Endothelial cell of umbilical vein (primary cell): ENCODE data around the gene AMMECR1. TPM values are rescaled to one million over a fixed set of nuclear protein-coding genes. Genes with fewer than 3 reads are reported as not detected.

Experiments
- BruUV-seq: library from RNA; stranded (reverse); fragments of 400-500 nt; replicated peaks from 2 replicates; lab custom pipeline; 2021; lab: Mats Ljungman, UMichigan
- CTCF ChIA-PET: fragments of 300-600, 350-600 bp; sonication (Branson Sonifier 250); formaldehyde crosslinking; loops from one replicate; lab custom pipeline; 2021; ENCODE audit warnings: antibody characterized with exemption, inconsistent platforms; lab: Charles Lee
- POLR2A ChIA-PET: fragments of 300-600, 350-600 bp; sonication (Branson Sonifier 250); formaldehyde crosslinking; loops from one replicate; lab custom pipeline; 2021; ENCODE audit warnings: antibody characterized with exemption, inconsistent platforms; lab: Charles Lee
- DNase-seq: peaks from one replicate; pipeline ENCODE4 v3.0.0-alpha.2; 2011; ENCODE audit warnings: low read depth, low spot score
- FAIRE-seq: peaks from 2 replicates; lab custom pipeline; 2011; peaks lifted over from hg19 to GRCh38; lab: Jason Lieb, UNC
- H2AFZ ChIP-seq: 2 replicates; pipeline ENCODE4 v1.6.0; 2012; ENCODE audit warnings: low read depth, low read length, control low read depth, inconsistent platforms
- H3K27ac ChIP-seq: 2 replicates; pipeline ENCODE4 v1.5.1; 2011; ENCODE audit warnings: low read depth, mild to moderate bottlenecking, control low read depth, low read length, moderate library complexity; ENCODE audit not compliant: insufficient read depth
- H3K27me3 ChIP-seq, 2 experiments: 2 replicates each; pipeline versions ENCODE4 v1.6.0 to v1.6.1; 2011; ENCODE audit warnings: low read length in 2 of 2, mixed read lengths in 1 of 2; ENCODE audit not compliant: control insufficient read depth in 2 of 2, insufficient read depth in 2 of 2
- H3K36me3 ChIP-seq, 2 experiments: 2 replicates in 1 of 2; 3 replicates in 1 of 2; pipeline ENCODE4 v1.5.1; 2011; ENCODE audit warnings: low read length in 2 of 2, mild to moderate bottlenecking in 1 of 2, moderate library complexity in 1 of 2; ENCODE audit not compliant: control insufficient read depth in 2 of 2, insufficient read depth in 2 of 2; ENCODE audit errors: extremely low read depth in 1 of 2
- H3K4me1 ChIP-seq: 3 replicates; pipeline ENCODE4 v1.5.1; 2011; ENCODE audit warnings: mild to moderate bottlenecking, low read length; ENCODE audit not compliant: control insufficient read depth, insufficient read depth; ENCODE audit errors: extremely low read depth
- H3K4me2 ChIP-seq: 2 replicates; pipeline ENCODE4 v1.6.1; 2011; ENCODE audit warnings: low read length, control low read depth, mixed read lengths; ENCODE audit not compliant: insufficient read depth
- H3K4me3 ChIP-seq, 3 experiments: fragments of 200-600 bp in 1 of 3; sonication (generic), shearing (Covaris generic) in 1 of 3; replicated peaks in 1 of 3; 2 replicates each; pipeline ENCODE4 v1.5.1; 2011 to 2016; ENCODE audit warnings: control low read depth in 3 of 3, low read length in 3 of 3, mild to moderate bottlenecking in 2 of 3, inconsistent platforms in 1 of 3, low read depth in 1 of 3, moderate library complexity in 1 of 3; ENCODE audit not compliant: insufficient read depth in 1 of 3
- H3K79me2 ChIP-seq: 2 replicates; pipeline ENCODE4 v1.6.0; 2012; ENCODE audit warnings: low read length, inconsistent platforms; ENCODE audit not compliant: control insufficient read depth, insufficient read depth
- H3K9ac ChIP-seq: replicated peaks from 2 replicates; pipeline ENCODE3; 2011; ENCODE audit warnings: low read length, control low read depth; ENCODE audit not compliant: insufficient read depth; ENCODE audit errors: extremely low read depth
- H3K9me1 ChIP-seq: replicated peaks from 3 replicates; pipeline ENCODE4 v1.6.0; 2011; ENCODE audit warnings: mild to moderate bottlenecking, low read length; ENCODE audit not compliant: control insufficient read depth, insufficient read depth; ENCODE audit errors: extremely low read depth
- H3K9me3 ChIP-seq: replicated peaks from 2 replicates; pipeline ENCODE4 v1.5.1; 2012; ENCODE audit warnings: low read length, inconsistent platforms; ENCODE audit not compliant: control insufficient read depth, insufficient read depth
- H4K20me1 ChIP-seq: replicated peaks from 2 replicates; pipeline ENCODE3; 2011; ENCODE audit warnings: mild to moderate bottlenecking, low read length; ENCODE audit not compliant: control insufficient read depth, insufficient read depth; ENCODE audit errors: extremely low read depth
- FOS ChIP-seq: IDR thresholded peaks from 2 replicates; pipeline ENCODE4 v1.6.1; 2011; ENCODE audit warnings: mild to moderate bottlenecking, low read length, moderate library complexity, borderline replicate concordance; ENCODE audit not compliant: insufficient read depth
- GATA2 ChIP-seq: IDR thresholded peaks from 2 replicates; pipeline ENCODE4 v1.7.0; 2011; ENCODE audit warnings: low read depth, mild to moderate bottlenecking, moderate library complexity, mixed read lengths, low read length; ENCODE audit not compliant: insufficient read length, insufficient read depth
- JUN ChIP-seq: IDR thresholded peaks from 2 replicates; pipeline ENCODE4 v1.6.1; 2011; ENCODE audit warnings: borderline replicate concordance, low read depth; ENCODE audit not compliant: insufficient read length, insufficient read depth
- POLR2A ChIP-seq: IDR thresholded peaks from 2 replicates; pipeline ENCODE4 v1.6.1; 2012; ENCODE audit warnings: low read depth, mild to moderate bottlenecking, control low read depth, low read length
- POLR2AphosphoS5 ChIP-seq: IDR thresholded peaks from 2 replicates; pipeline ENCODE4 v1.6.1; 2012; ENCODE audit warnings: low read depth, mild to moderate bottlenecking, control low read depth, low read length, moderate library complexity; ENCODE audit not compliant: insufficient read depth
- dilution Hi-C: fragments of 300-500 bp; cut with MboI; formaldehyde crosslinking; loops from one replicate; pipeline ENCODE4 v1.15.0; 2019; ENCODE audit warnings: low sequenced_read_pairs; ENCODE audit not compliant: extremely low pct_ligation_motif_present
- intact Hi-C: fragments of 100-400 bp; cut with micrococcal nuclease; formaldehyde crosslinking; loops from one replicate; pipeline ENCODE4 v1.10.0; 2022
- polyA plus RNA-seq, 4 experiments: library from polyadenylated mRNA; depleted of rRNA in 3 of 4; stranded (reverse) in 3 of 4; unstranded in 1 of 4; fragments of >200 nt; gene quantifications; 2 replicates each; pipeline versions ENCODE4 v1.2.1 to v1.2.3, GENCODE V29; 2011 to 2012; ENCODE audit warnings: missing spikeins in 1 of 4
- small RNA-seq: library from RNA; depleted of rRNA; stranded (forward); fragments of <200 nt; gene quantifications from one replicate; pipeline ENCODE3, GENCODE V24; 2012; ENCODE audit warnings: low replicate concordance, low read depth; ENCODE audit not compliant: insufficient read depth, insufficient read length
- total RNA-seq: library from RNA; stranded (reverse); gene quantifications from 2 replicates; pipeline ENCODE4 v1.2.3, GENCODE V29; 2021

Gene AMMECR1
- total and polyA plus RNA-seq, 2 donors (not counting 3 experiments of a cell fraction or from before 2014, with no cell fraction given), result 3.6 to 6.9 TPM

- H3K79me2 ChIP-seq, result no peaks in the 10 kb centered on the region
- H3K27me3 ChIP-seq, result no peaks in the 10 kb centered on the region
- ChIA-PET POLR2A (no interaction called here), CTCF (interaction anchor here (0.6 to 5.3 kb wide), 12 partner anchors 11 to 273 kb away, joined by 3 to 98 read pairs (median 9); partner anchors contain the start of gene AMMECR1)
- H3K9me1 ChIP-seq, result no peaks in the 10 kb centered on the region
- FAIRE-seq, result no peak
- no peaks in the 10 kb centered on the region for H4K20me1 ChIP-seq
- no peaks in the 10 kb centered on the region for H3K36me3 ChIP-seq
- dilution Hi-C loops, result no loop called here
- intact Hi-C loops, result loop anchor here (5.0 kb wide), 1 partner anchor 143 kb away; the partner anchor contains the start of gene TMEM164
- H2AFZ ChIP-seq, result no peak overlapping the region
- no peaks in the 10 kb centered on the region for H3K9me3 ChIP-seq
- no peak overlapping the region for H3K9ac ChIP-seq
- no TSS peak for BruUV-seq
- TF ChIP-seq POLR2AphosphoS5 (no peak), FOS (no peak), GATA2 (no peak), POLR2A (no peak), JUN (no peak)
- no peak for DNase-seq
- H3K4me1 ChIP-seq, result no peaks in the 10 kb centered on the region
- H3K27ac ChIP-seq, result no peak overlapping the region
- H3K4me3 ChIP-seq, result no peak overlapping the region
- no peak overlapping the region for H3K4me2 ChIP-seq
Observed at GRCh38 chrX:110145311-110145710, 172.6 kb downstream of the AMMECR1 start.

Small RNAs within 50 kb of the gene (small RNA-seq; reads per million reads assigned to genes)
- gene GNG5P2, result not detected
- 0.88 reads per million for gene SNORD96B

Other genes with a start within 250 kb of the AMMECR1 start
- not detected in 2 replicates for gene RTL9, start 40.8 kb upstream of the AMMECR1 start, total RNA-seq
- gene RTL9, start 40.8 kb upstream of the AMMECR1 start, polyA plus RNA-seq, result not detected in 2 replicates